HepG2 (cell line): ENCODE data around the gene TSC22D4. TPM values are rescaled to one million over a fixed set of nuclear protein-coding genes. Genes with fewer than 3 reads are reported as not detected.

Experiments used
- EP300 ChIP-seq, 3 experiments: sonication (generic) in 1 of 3; formaldehyde crosslinking in 1 of 3; IDR thresholded peaks; 2 replicates each; pipeline versions ENCODE4 v1.5.1 to v1.6.1; 2011 to 2020; ENCODE audit warnings: low read depth in 2 of 3, low read length in 2 of 3, borderline replicate concordance in 1 of 3, improper control_type of control experiment in 1 of 3, mild to moderate bottlenecking in 1 of 3, missing genetic modification reagents in 1 of 3, moderate library complexity in 1 of 3
- GATAD1 ChIP-seq: IDR thresholded peaks from 2 replicates; pipeline ENCODE4 v1.6.1; 2016; ENCODE audit warnings: missing genetic modification reagents, missing compliant biosample characterization
- NCOA1 ChIP-seq: sonication (generic); formaldehyde crosslinking; IDR thresholded peaks from 2 replicates; pipeline ENCODE4 v1.9.0; 2021; ENCODE audit warnings: missing genetic modification reagents
- SALL1 ChIP-seq: sonication (generic); formaldehyde crosslinking; IDR thresholded peaks from 2 replicates; pipeline ENCODE4 v1.8.0; 2022; ENCODE audit warnings: mild to moderate bottlenecking, missing genetic modification reagents
- ZNF253 ChIP-seq: sonication (generic); formaldehyde crosslinking; IDR thresholded peaks from 2 replicates; pipeline ENCODE4 v1.8.0; 2022; ENCODE audit warnings: mild to moderate bottlenecking, missing genetic modification reagents, borderline replicate concordance
- ZNF451 ChIP-seq: sonication (generic); formaldehyde crosslinking; IDR thresholded peaks from 2 replicates; pipeline ENCODE4 v1.5.0; 2020; ENCODE audit warnings: mild to moderate bottlenecking, missing genetic modification reagents
- ZNF737 ChIP-seq: sonication (generic); formaldehyde crosslinking; IDR thresholded peaks from 2 replicates; pipeline ENCODE4 v1.5.0; 2020; ENCODE audit warnings: missing genetic modification reagents, mild to moderate bottlenecking, borderline replicate concordance
- ZNF766 ChIP-seq: sonication (generic); formaldehyde crosslinking; IDR thresholded peaks from 2 replicates; pipeline ENCODE4 v1.5.0; 2020; ENCODE audit warnings: missing genetic modification reagents, borderline replicate concordance
- polyA plus RNA-seq, 8 experiments: library from polyadenylated mRNA; depleted of rRNA in 3 of 8; stranded (reverse) in 7 of 8; unstranded in 1 of 8; fragments of >200 nt; fragmentation: Illumina TruSeq in 4 of 8; extraction: Trizol in 4 of 8; gene quantifications; 2 replicates each; pipeline versions ENCODE4 v1.2.1 to v1.2.3, GENCODE V29; 2011 to 2016; ENCODE audit warnings: low read depth in 4 of 8, missing spikeins in 1 of 8, mixed read lengths in 1 of 8; ENCODE audit not compliant: insufficient read depth in 1 of 8
- total RNA-seq, 5 experiments: library from RNA; depleted of rRNA; stranded (reverse); fragments of >200 nt; fragmentation: Illumina TruSeq; extraction: Trizol; gene quantifications; 2 replicates each; pipeline ENCODE4 v1.2.3, GENCODE V29; 2016; ENCODE audit warnings: low read depth in 1 of 5
- TF ChIP-seq, protein P1 (sequence below), 2 experiments: fragments of 450-650 bp in 1 of 2; sonication (generic) in 1 of 2; formaldehyde crosslinking in 1 of 2; IDR thresholded peaks; 2 replicates each; pipeline versions ENCODE4 v1.6.1 to v1.8.0; 2016 to 2022; ENCODE audit warnings: antibody characterized with exemption in 1 of 2, mild to moderate bottlenecking in 1 of 2, missing genetic modification reagents in 1 of 2
- TF ChIP-seq, protein P2 (sequence below): sonication (generic); formaldehyde crosslinking; IDR thresholded peaks from 2 replicates; pipeline ENCODE4 v1.4.0; 2020; ENCODE audit warnings: missing genetic modification reagents, borderline replicate concordance
- TF ChIP-seq, protein P3 (sequence below): sonication (generic); formaldehyde crosslinking; conservative IDR thresholded peaks from 2 replicates; pipeline ENCODE4 v1.4.0; 2020; ENCODE audit warnings: missing genetic modification reagents

The TSC22D4 gene
- total and polyA plus RNA-seq, 2 of the 13 experiments (the other 11 are each of a cell fraction or from before 2014, with no cell fraction given), result 7.7 to 8.7 TPM

DNA sequence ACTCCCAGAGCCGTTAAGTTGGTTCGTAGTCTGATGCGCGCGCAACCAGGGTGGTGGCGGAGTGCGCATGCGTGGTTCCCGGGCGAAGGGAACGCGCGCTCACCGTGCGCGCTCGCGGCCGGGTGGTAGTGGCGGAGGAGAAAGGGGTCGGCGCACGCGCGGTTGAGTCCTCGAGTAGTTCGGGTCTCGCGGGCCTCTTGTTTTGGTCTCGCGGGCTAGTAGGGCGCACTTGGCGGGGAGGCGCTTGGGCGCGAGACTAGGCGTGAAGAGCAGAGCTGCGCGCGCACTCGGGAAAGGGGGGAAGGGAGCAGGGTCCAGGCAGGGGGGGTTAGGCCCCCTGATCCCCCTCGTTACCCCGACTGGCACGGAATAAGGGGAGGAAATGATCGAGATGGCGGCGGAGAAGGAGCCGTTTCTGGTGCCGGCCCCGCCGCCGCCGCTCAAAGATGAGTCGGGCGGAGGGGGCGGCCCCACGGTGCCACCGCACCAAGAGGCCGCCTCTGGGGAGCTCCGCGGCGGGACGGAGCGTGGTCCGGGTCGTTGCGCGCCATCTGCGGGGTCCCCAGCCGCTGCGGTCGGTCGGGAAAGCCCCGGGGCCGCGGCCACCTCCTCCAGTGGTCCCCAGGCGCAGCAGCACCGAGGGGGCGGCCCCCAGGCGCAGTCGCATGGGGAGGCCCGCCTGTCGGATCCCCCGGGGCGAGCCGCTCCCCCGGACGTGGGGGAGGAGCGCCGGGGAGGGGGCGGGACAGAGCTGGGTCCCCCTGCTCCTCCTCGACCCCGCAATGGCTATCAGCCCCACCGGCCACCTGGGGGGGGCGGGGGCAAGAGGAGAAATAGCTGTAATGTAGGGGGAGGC lies 49.1 kb downstream of the TSC22D4 start, which contains the start of gene MEPCE (continued):
- no peak for TF ChIP-seq GATAD1
- TF ChIP-seq ZNF253, result 0 out of 2 replicates have a peak, but pooled peaks have one; percentile 50
- TF ChIP-seq, protein P1, sequence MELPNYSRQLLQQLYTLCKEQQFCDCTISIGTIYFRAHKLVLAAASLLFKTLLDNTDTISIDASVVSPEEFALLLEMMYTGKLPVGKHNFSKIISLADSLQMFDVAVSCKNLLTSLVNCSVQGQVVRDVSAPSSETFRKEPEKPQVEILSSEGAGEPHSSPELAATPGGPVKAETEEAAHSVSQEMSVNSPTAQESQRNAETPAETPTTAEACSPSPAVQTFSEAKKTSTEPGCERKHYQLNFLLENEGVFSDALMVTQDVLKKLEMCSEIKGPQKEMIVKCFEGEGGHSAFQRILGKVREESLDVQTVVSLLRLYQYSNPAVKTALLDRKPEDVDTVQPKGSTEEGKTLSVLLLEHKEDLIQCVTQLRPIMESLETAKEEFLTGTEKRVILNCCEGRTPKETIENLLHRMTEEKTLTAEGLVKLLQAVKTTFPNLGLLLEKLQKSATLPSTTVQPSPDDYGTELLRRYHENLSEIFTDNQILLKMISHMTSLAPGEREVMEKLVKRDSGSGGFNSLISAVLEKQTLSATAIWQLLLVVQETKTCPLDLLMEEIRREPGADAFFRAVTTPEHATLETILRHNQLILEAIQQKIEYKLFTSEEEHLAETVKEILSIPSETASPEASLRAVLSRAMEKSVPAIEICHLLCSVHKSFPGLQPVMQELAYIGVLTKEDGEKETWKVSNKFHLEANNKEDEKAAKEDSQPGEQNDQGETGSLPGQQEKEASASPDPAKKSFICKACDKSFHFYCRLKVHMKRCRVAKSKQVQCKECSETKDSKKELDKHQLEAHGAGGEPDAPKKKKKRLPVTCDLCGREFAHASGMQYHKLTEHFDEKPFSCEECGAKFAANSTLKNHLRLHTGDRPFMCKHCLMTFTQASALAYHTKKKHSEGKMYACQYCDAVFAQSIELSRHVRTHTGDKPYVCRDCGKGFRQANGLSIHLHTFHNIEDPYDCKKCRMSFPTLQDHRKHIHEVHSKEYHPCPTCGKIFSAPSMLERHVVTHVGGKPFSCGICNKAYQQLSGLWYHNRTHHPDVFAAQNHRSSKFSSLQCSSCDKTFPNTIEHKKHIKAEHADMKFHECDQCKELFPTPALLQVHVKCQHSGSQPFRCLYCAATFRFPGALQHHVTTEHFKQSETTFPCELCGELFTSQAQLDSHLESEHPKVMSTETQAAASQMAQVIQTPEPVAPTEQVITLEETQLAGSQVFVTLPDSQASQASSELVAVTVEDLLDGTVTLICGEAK (IDR thresholded peaks at IDR 0.05), result no peak
- TF ChIP-seq, protein P1 (CRISPR knock-in tag; IDR thresholded peaks at IDR 0.05), result peak; percentile 23; the same call in 1 of the 2 replicates
- 0 out of 2 replicates have a peak, but pooled peaks have one; percentile 56 for TF ChIP-seq NCOA1
- TF ChIP-seq EP300 (IDR thresholded peaks at IDR 0.05; ENCODE audit: low read depth in 2 of 2, low read length in 2 of 2), result no peak
- TF ChIP-seq EP300 (CRISPR knock-in tag; IDR thresholded peaks at IDR 0.05; ENCODE audit: borderline replicate concordance), result 0 out of 2 replicates have a peak, but pooled peaks have one; percentile 16
- TF ChIP-seq, protein P2, sequence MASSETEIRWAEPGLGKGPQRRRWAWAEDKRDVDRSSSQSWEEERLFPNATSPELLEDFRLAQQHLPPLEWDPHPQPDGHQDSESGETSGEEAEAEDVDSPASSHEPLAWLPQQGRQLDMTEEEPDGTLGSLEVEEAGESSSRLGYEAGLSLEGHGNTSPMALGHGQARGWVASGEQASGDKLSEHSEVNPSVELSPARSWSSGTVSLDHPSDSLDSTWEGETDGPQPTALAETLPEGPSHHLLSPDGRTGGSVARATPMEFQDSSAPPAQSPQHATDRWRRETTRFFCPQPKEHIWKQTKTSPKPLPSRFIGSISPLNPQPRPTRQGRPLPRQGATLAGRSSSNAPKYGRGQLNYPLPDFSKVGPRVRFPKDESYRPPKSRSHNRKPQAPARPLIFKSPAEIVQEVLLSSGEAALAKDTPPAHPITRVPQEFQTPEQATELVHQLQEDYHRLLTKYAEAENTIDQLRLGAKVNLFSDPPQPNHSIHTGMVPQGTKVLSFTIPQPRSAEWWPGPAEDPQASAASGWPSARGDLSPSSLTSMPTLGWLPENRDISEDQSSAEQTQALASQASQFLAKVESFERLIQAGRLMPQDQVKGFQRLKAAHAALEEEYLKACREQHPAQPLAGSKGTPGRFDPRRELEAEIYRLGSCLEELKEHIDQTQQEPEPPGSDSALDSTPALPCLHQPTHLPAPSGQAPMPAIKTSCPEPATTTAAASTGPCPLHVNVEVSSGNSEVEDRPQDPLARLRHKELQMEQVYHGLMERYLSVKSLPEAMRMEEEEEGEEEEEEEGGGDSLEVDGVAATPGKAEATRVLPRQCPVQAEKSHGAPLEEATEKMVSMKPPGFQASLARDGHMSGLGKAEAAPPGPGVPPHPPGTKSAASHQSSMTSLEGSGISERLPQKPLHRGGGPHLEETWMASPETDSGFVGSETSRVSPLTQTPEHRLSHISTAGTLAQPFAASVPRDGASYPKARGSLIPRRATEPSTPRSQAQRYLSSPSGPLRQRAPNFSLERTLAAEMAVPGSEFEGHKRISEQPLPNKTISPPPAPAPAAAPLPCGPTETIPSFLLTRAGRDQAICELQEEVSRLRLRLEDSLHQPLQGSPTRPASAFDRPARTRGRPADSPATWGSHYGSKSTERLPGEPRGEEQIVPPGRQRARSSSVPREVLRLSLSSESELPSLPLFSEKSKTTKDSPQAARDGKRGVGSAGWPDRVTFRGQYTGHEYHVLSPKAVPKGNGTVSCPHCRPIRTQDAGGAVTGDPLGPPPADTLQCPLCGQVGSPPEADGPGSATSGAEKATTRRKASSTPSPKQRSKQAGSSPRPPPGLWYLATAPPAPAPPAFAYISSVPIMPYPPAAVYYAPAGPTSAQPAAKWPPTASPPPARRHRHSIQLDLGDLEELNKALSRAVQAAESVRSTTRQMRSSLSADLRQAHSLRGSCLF, result no peak
- no peak for TF ChIP-seq ZNF451 (CRISPR knock-in tag)
- TF ChIP-seq ZNF766 (CRISPR knock-in tag), result peak; percentile 44; the same call in 1 of the 2 replicates
- TF ChIP-seq ZNF737 (CRISPR knock-in tag), result no peak
- TF ChIP-seq, protein P3, sequence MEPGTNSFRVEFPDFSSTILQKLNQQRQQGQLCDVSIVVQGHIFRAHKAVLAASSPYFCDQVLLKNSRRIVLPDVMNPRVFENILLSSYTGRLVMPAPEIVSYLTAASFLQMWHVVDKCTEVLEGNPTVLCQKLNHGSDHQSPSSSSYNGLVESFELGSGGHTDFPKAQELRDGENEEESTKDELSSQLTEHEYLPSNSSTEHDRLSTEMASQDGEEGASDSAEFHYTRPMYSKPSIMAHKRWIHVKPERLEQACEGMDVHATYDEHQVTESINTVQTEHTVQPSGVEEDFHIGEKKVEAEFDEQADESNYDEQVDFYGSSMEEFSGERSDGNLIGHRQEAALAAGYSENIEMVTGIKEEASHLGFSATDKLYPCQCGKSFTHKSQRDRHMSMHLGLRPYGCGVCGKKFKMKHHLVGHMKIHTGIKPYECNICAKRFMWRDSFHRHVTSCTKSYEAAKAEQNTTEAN, result no peak
- peak; percentile 35 for TF ChIP-seq SALL1 (CRISPR knock-in tag)
